Lower leg skin (tissue), 4 donors: Measurements from ENCODE around the gene ERC1. TPM values are rescaled to one million over a fixed set of nuclear protein-coding genes. Genes with fewer than 3 reads are reported as not detected.
"Not testable (repeated sequence)": the region's sequence is repeated elsewhere in the genome, so short reads cannot be mapped to it uniquely, and the experiment has no call there.

Experiments
- DNase-seq, 2 donors: peaks; one replicate each; pipeline ENCODE4 v3.0.0-alpha.2; 2019; ENCODE audit warnings: low spot score in 2 of 2
- H3K4me3 ChIP-seq: fragments of 200-600 bp; sonication (generic); 2 replicates; pipeline ENCODE4 v1.5.1; 2017; ENCODE audit warnings: mild to moderate bottlenecking, low read depth; ENCODE audit not compliant: poor library complexity, severe bottlenecking
- POLR2A ChIP-seq, 2 donors: fragments of 450-650 bp; IDR thresholded peaks; one replicate each; pipeline ENCODE4 v1.6.1; 2016 to 2017; ENCODE audit warnings: antibody characterized with exemption in 2 of 2, mild to moderate bottlenecking in 1 of 2, moderate library complexity in 1 of 2
- WGBS, 2 donors: methylation state at CpG; one replicate each; pipeline ENCODE4 v1.1.5; 2018; 5-methylcytosine and 5-hydroxymethylcytosine counted together
- intact Hi-C: fragments of 100-400 bp; cut with DNase I; formaldehyde crosslinking; loops from one replicate; pipeline ENCODE4 v1.15.0; 2023; ENCODE audit warnings: low total_unique reads
- total RNA-seq, 4 donors: library from RNA; depleted of rRNA; stranded (reverse); fragments of >200 nt; gene quantifications; one replicate each; pipeline ENCODE4 v1.1.0, GENCODE V29; 2016
- TF ChIP-seq, protein P1 (sequence below), 3 donors: fragments of 450-650 bp; IDR thresholded peaks; one replicate each; pipeline ENCODE4 v1.5.1; 2016; ENCODE audit warnings: antibody characterized with exemption in 3 of 3, mild to moderate bottlenecking in 3 of 3, moderate library complexity in 2 of 3

ERC1 gene
- total RNA-seq, 4 donors from 2014 or later, result 22.1 to 42.7 (median 29.7) TPM

DNA sequence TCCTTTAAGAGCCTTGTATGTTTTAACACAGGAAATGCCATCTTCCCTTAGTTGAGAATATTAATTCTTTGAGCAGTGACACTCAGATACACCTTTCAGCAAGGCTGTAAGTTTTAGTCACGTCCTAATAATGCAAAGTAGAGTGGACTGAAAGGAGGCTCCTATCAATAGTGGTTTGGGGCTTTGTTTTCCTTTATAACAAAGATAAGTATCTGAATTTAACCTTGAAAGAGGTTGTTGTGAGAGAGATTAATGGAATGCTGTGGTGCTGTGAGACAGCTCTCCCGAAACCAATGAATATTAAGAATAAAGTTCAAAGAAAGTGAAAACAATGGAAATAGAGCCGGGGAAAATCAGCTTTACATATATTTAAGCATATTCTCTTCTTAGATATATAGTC is 259.6 kb downstream of the ERC1 start:
- 82 to 89% methylated on average over 3 of the region's 3 CpGs for WGBS, 2 donors
- DNase-seq, result no peak
- no peak overlapping the region for H3K4me3 ChIP-seq
- TF ChIP-seq, protein P1, sequence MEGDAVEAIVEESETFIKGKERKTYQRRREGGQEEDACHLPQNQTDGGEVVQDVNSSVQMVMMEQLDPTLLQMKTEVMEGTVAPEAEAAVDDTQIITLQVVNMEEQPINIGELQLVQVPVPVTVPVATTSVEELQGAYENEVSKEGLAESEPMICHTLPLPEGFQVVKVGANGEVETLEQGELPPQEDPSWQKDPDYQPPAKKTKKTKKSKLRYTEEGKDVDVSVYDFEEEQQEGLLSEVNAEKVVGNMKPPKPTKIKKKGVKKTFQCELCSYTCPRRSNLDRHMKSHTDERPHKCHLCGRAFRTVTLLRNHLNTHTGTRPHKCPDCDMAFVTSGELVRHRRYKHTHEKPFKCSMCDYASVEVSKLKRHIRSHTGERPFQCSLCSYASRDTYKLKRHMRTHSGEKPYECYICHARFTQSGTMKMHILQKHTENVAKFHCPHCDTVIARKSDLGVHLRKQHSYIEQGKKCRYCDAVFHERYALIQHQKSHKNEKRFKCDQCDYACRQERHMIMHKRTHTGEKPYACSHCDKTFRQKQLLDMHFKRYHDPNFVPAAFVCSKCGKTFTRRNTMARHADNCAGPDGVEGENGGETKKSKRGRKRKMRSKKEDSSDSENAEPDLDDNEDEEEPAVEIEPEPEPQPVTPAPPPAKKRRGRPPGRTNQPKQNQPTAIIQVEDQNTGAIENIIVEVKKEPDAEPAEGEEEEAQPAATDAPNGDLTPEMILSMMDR (IDR thresholded peaks at IDR 0.05), result no peak
- TF ChIP-seq POLR2A (IDR thresholded peaks at IDR 0.05), result no peak
- intact Hi-C loops, result no loop called here

DNA sequence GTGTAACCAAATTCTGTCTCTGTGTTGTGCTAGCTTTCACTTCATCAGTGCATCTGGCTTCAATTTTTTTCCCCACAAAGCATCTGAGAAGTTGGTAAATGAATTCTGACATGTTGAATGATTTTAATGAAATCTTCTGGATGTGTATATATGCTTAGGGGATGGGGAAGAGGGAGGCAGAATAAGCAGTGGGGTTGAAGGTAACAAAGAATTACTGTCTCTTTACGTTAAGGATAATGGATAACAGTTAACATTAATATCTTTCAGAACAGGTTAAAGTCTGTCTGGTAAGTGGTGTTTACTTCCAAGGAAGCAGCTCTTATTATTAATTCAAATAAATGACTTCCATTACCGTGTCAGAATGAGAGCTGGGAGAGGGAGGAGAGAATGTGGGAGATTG is 261.7 kb downstream of the ERC1 start:
- TF ChIP-seq, protein P1 (IDR thresholded peaks at IDR 0.05), result no peak
- TF ChIP-seq POLR2A (IDR thresholded peaks at IDR 0.05), result no peak
- intact Hi-C loops, result no loop called here
- no peak for DNase-seq
- no peak overlapping the region for H3K4me3 ChIP-seq
- 60 to 64% methylated on average over 2 of the region's 2 CpGs for WGBS, 2 donors

DNA sequence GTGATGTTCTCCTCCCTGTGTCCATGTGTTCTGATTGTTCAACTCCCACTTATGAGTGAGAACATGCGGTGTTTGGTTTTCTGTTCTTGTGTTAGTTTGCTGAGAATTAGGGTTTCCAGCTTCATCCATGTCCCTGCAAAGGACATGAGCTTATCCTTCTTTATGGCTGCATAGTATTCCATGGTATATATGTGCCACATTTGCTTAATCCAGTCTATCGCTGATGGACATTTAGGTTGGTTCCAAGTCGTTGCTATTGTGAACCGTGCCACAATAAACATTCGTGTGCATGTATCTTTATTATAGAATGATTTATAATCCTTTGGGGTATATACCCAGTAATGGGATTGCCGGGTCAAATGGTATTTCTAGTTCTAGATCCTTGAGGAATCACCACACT is 264.1 kb downstream of the ERC1 start:
- DNase-seq, H3K4me3 ChIP-seq, intact Hi-C loops: not testable (repeated sequence)
- WGBS, 2 donors, result 97% methylated on average over 6 of the region's 6 CpGs

DNA sequence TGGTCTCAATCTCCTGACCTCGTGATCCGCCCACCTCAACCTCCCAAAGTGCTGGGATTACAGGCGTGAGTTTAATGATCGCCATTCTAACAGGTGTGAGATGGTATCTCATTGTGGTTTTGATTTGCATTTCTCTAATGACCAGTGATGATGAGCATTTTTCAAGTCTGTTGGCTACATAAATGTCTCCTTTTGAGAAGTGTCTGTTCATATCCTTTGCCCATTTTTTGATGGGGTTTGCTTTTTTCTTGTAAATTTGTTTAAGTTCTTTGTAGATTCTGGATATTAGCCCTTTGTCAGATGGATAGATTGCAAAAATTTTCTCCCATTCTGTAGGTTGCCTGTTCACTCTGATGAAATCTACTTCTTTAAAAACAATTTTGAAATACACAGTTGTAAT is 264.8 kb downstream of the ERC1 start:
- intact Hi-C loops, H3K4me3 ChIP-seq, DNase-seq: not testable (repeated sequence)
- 95 to 96% methylated on average over 4 of the region's 4 CpGs for WGBS, 2 donors

DNA sequence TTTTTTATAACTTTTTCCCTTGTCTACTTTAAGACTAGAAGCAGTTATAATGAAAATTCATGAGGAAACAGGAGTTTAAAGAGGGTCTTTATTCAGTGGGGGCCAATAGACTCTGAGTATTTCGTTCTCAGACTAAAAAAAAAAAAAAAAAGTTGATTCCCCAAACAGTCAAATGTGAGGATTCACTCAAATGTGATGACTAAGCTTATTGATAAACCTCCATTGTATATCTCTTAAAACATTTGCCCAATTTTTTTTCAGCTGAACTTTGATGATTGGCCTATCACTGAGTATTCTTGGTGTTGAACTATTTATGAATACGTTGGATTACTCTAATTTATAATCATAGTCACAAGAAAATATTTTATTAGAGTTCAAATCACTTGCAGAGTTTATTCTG is 265.3 kb downstream of the ERC1 start:
- no peak overlapping the region for H3K4me3 ChIP-seq
- intact Hi-C loops, result no loop called here
- no peak for TF ChIP-seq POLR2A (IDR thresholded peaks at IDR 0.05)
- TF ChIP-seq, protein P1 (IDR thresholded peaks at IDR 0.05), result no peak
- 96 to 98% methylated on average over 2 of the region's 2 CpGs for WGBS, 2 donors
- DNase-seq, result no peak

DNA sequence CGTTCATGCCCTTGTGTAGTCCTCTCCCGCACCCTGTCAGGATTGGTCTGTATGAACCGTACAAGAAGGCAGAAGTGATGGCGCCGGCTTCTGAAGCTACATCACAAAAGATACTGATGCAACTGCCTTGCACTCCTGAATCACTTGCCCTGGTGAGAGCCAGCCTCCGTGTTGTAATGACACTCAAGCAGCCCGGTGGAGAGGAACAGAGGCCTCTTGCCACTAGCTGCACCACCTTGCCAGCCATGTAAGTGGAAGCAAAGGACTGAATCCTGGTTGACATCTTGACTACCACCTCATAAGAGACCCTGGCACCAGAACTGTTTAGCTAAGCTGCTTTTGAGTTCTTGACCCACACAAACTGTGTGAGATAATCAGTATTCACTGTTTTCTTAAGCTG is 266.0 kb downstream of the ERC1 start:
- 94 to 95% methylated on average over 7 of the region's 7 CpGs for WGBS, 2 donors
- no peak for DNase-seq
- intact Hi-C loops, result no loop called here

DNA sequence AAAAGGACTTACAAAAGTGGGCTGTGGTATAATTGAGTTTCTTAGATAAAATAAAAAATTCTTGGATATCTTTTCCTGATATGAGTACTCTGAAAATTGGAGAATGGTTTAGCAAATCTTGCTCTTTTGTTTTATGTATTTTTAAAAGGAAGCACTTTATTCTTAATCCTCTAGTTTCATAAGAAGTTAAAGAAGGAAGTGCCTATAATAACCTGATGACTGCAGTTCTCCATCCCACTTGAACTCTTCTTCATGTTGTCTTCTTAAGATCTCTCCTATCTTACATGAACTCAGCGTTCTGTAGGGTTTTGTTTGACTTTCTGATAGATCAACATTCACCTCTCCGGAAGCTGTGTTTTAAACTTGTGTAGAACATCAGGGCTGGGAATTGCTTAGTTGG is 271.0 kb downstream of the ERC1 start:
- WGBS, 2 donors, result 92 to 96% methylated on average over 2 of the region's 2 CpGs
- TF ChIP-seq POLR2A (IDR thresholded peaks at IDR 0.05), result no peak
- TF ChIP-seq, protein P1 (IDR thresholded peaks at IDR 0.05), result no peak
- no peak overlapping the region for H3K4me3 ChIP-seq
- intact Hi-C loops, result no loop called here
- no peak for DNase-seq

More for the DNA sequence above, 266.0 kb downstream of the ERC1 start:
- TF ChIP-seq POLR2A (IDR thresholded peaks at IDR 0.05), result no peak
- TF ChIP-seq, protein P1 (IDR thresholded peaks at IDR 0.05), result no peak
- H3K4me3 ChIP-seq, result no peak overlapping the region
